Measurements from ENCODE around the gene ADK. TPM values are rescaled to one million over a fixed set of nuclear protein-coding genes. Genes with fewer than 3 reads are reported as not detected.

The ADK gene
- total RNA-seq, 1 donor from 2014 or later: 62.0 TPM

- Histone ChIP-seq H3K4me1 (ENCODE audit: insufficient read depth, low read length) (no peaks in the 10 kb centered on the region), H3K9me3 (ENCODE audit: insufficient read depth, low read depth, low read length) (no peaks in the 10 kb centered on the region), H2AFZ (ENCODE audit: low read depth, low read length) (no peak overlapping the region), H4K20me1 (ENCODE audit: insufficient read depth, low read length) (peaks cover 9% of the 10 kb centered on the region), H3K9ac (ENCODE audit: low read length) (no peak overlapping the region), H3K79me2 (ENCODE audit: insufficient read depth, low read length) (peaks cover 6% of the 10 kb centered on the region), H3K36me3 (ENCODE audit: insufficient read depth, low read length) (no peaks in the 10 kb centered on the region), H3K4me3 (ENCODE audit: insufficient read depth, low read depth, low read length) (no peak overlapping the region), H3K27me3 (ENCODE audit: insufficient read depth, low read length) (no peaks in the 10 kb centered on the region), H3K4me2 (ENCODE audit: low read length) (no peak overlapping the region), H3K27ac (ENCODE audit: low read depth, low read length) (no peak overlapping the region)
- no peak overlapping the region for H3K4me3 Mint-ChIP-seq (ENCODE audit: unreplicated experiment)
- peaks cover 6% of the 10 kb centered on the region for H3K4me1 Mint-ChIP-seq (ENCODE audit: low read depth, unreplicated experiment)
- no peaks in the 10 kb centered on the region for H3K36me3 Mint-ChIP-seq (ENCODE audit: low read depth, unreplicated experiment)
- no peaks in the 10 kb centered on the region for H3K9me3 Mint-ChIP-seq (ENCODE audit: unreplicated experiment)
- TF ChIP-seq CTCF (IDR thresholded peaks at IDR 0.05; ENCODE audit: insufficient read depth, low read depth, low read length) (no peak), EZH2 (IDR thresholded peaks at IDR 0.05; ENCODE audit: insufficient read depth, low read length) (no peak)
- H3K27ac Mint-ChIP-seq (ENCODE audit: unreplicated experiment): no peak overlapping the region
- no peak for FAIRE-seq
- DNase-seq (ENCODE audit: low read depth): no peak
- no peaks in the 10 kb centered on the region for H3K27me3 Mint-ChIP-seq (ENCODE audit: low read depth, unreplicated experiment)
These were observed 228.5 kb downstream of the ADK start for GRCh38 chr10:74379474-74379873.

GRCh38 chr10:74380795-74381194 is 229.8 kb downstream of the ADK start:
- Mint-ChIP-seq H3K9me3 (ENCODE audit: unreplicated experiment) (no peaks in the 10 kb centered on the region), H3K4me3 (ENCODE audit: unreplicated experiment) (no peak overlapping the region), H3K36me3 (ENCODE audit: low read depth, unreplicated experiment) (no peaks in the 10 kb centered on the region), H3K27ac (ENCODE audit: unreplicated experiment) (no peak overlapping the region), H3K4me1 (ENCODE audit: low read depth, unreplicated experiment) (peaks cover 8% of the 10 kb centered on the region), H3K27me3 (ENCODE audit: low read depth, unreplicated experiment) (no peaks in the 10 kb centered on the region)
- H3K79me2 ChIP-seq (ENCODE audit: insufficient read depth, low read length): peaks cover 6% of the 10 kb centered on the region
- no peak overlapping the region for H2AFZ ChIP-seq (ENCODE audit: low read depth, low read length)
- FAIRE-seq: no peak
- no peak overlapping the region for H3K4me2 ChIP-seq (ENCODE audit: low read length)
- H3K4me1 ChIP-seq (ENCODE audit: insufficient read depth, low read length): no peaks in the 10 kb centered on the region
- H3K36me3 ChIP-seq (ENCODE audit: insufficient read depth, low read length): no peaks in the 10 kb centered on the region
- no peak for DNase-seq (ENCODE audit: low read depth)
- H3K9me3 ChIP-seq (ENCODE audit: insufficient read depth, low read depth, low read length): no peaks in the 10 kb centered on the region
- H3K4me3 ChIP-seq (ENCODE audit: insufficient read depth, low read depth, low read length): no peak overlapping the region
- peaks cover 9% of the 10 kb centered on the region for H4K20me1 ChIP-seq (ENCODE audit: insufficient read depth, low read length)
- TF ChIP-seq CTCF (IDR thresholded peaks at IDR 0.05; ENCODE audit: insufficient read depth, low read depth, low read length) (no peak), EZH2 (IDR thresholded peaks at IDR 0.05; ENCODE audit: insufficient read depth, low read length) (no peak)
- H3K27ac ChIP-seq (ENCODE audit: low read depth, low read length): no peak overlapping the region
- H3K27me3 ChIP-seq (ENCODE audit: insufficient read depth, low read length): no peaks in the 10 kb centered on the region
- H3K9ac ChIP-seq (ENCODE audit: low read length): no peak overlapping the region

- Histone ChIP-seq H4K20me1 (ENCODE audit: insufficient read depth, low read length) (peaks cover 9% of the 10 kb centered on the region), H3K4me1 (ENCODE audit: insufficient read depth, low read length) (no peaks in the 10 kb centered on the region), H2AFZ (ENCODE audit: low read depth, low read length) (no peak overlapping the region), H3K27ac (ENCODE audit: low read depth, low read length) (no peak overlapping the region), H3K4me2 (ENCODE audit: low read length) (no peak overlapping the region), H3K4me3 (ENCODE audit: insufficient read depth, low read depth, low read length) (no peak overlapping the region), H3K27me3 (ENCODE audit: insufficient read depth, low read length) (no peaks in the 10 kb centered on the region), H3K79me2 (ENCODE audit: insufficient read depth, low read length) (peaks cover 6% of the 10 kb centered on the region), H3K36me3 (ENCODE audit: insufficient read depth, low read length) (no peaks in the 10 kb centered on the region), H3K9ac (ENCODE audit: low read length) (no peak overlapping the region), H3K9me3 (ENCODE audit: insufficient read depth, low read depth, low read length) (no peaks in the 10 kb centered on the region)
- H3K27me3 Mint-ChIP-seq (ENCODE audit: low read depth, unreplicated experiment): no peaks in the 10 kb centered on the region
- FAIRE-seq: no peak
- no peaks in the 10 kb centered on the region for H3K36me3 Mint-ChIP-seq (ENCODE audit: low read depth, unreplicated experiment)
- no peak for DNase-seq (ENCODE audit: low read depth)
- H3K27ac Mint-ChIP-seq (ENCODE audit: unreplicated experiment): no peak overlapping the region
- H3K4me1 Mint-ChIP-seq (ENCODE audit: low read depth, unreplicated experiment): peaks cover 8% of the 10 kb centered on the region
- TF ChIP-seq EZH2 (IDR thresholded peaks at IDR 0.05; ENCODE audit: insufficient read depth, low read length): no peak
- no peak for TF ChIP-seq CTCF (IDR thresholded peaks at IDR 0.05; ENCODE audit: insufficient read depth, low read depth, low read length)
- no peak overlapping the region for H3K4me3 Mint-ChIP-seq (ENCODE audit: unreplicated experiment)
- H3K9me3 Mint-ChIP-seq (ENCODE audit: unreplicated experiment): no peaks in the 10 kb centered on the region
These were observed 230.4 kb downstream of the ADK start for GRCh38 chr10:74381291-74381853.
